ENCODE data around the gene CDR2L.
"Not testable (repeated sequence)": the region's sequence is repeated elsewhere in the genome, so short reads cannot be mapped to it uniquely, and the experiment has no call there.

The CDR2L gene

DNA sequence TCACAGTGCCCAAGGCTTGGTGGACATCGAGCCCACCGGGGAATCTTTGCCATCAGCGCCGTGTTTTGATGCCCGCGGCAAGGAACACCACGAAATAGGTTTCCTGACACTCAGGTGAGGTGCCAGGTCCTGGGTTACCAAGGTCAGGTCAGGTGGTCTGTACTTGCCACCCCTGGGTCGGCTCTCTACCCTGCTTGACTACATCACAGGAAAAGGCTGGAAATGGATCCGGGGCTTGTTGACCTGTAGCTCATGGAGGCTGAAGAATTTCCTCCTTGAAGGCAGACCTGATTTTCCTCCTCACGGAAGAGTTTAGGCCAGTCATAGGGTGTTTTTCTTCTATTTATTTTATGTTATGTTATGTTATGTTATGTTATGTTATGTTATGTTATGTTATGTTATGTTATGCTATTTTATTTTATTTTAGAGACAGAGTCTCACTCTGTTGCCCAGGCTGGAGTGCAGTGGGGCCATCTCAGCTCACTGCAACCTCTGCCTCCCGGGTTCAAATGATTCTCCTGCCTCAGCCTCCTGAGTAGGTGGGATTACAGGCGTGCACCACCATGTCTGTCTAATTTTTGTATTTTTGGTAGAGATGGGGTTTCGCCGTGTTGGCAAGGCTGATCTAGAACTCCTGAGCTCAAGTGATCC lies 4.6 kb upstream of the CDR2L start:
- not testable (repeated sequence) for DNase-seq

DNA sequence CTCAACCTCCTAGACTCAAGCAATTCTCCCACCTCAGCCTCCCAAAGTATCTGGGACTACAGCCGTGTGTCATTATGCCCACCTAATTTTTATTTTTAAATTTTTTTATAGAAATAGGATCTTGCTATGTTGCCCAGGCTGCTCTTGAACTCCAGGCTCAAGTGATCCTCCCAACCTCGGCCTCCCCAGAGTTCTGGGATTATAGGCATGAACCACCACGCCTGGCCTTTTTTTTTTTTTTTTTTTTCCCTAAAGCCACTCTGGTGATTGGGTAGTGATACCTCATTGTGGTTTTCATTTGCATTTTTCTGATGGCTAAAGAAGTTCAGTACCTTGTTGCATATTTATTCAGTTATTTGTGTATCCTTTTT lies 1.2 kb upstream of the CDR2L start:
- DNase-seq, result no peak

DNA sequence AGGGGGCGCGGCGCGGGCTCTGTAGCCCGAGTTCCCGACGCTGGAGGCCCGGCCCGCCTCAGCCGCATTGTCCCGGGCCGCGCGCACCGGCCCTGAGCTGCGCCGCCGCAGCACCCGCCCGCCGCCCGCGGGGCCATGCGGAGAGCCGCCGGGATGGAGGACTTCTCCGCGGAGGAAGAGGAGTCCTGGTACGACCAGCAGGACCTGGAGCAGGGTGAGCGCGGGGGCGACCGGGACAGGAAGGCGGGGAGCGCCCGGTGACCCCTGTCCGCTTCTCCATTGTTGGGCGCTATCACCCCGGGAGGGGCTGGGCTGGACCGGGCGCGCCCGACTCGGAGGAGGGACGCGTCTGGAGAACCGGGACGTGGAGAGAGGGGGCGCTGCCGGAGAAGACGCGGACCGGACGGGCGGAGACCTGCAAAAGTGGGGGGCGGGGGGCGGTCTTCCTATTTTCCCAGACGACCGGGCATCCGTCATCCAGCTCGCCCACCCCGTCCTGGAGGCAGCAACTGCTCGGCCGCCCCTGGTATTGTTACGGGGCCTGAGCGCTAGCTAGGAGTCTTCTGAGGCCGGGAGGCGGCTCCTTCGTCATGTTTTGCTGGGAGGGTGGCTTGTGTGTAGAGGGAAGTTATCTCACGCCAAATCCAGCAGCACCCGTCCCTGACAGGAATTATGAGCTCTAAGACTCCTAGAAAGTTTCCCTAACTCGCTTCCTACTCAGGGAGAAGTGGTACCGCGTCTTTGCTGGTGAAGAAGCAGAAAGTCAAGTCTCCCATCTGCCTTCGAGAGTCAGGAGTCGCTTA lies 678 bp downstream of the CDR2L start:
- DNase-seq, result no peak

DNA sequence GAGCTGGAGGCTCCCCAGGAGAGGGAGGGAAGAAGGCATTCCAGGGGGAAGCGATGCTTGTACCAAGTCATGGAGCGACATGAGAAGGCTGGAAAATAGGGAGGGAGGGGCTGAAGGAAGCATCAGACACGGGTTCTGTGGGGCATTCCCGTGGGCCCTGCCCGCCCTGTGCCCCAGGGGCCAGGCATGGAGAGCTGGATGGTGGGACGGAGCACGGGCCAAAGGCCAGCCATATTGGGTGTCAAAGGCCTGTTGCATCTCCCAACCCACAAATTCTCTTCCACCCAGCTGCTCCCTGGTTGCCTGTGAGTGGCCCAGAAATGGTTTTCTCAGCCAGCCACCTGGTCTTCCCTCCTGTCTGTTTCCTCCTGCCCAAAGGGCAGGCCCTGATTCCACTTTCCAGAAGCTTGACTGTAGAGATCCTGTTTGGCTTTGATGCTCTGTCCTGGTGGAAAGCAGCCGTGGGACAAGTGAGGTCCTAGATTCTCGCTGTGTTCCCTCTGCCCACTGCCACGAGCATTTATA lies 3.2 kb downstream of the CDR2L start:
- no peak for DNase-seq

DNA sequence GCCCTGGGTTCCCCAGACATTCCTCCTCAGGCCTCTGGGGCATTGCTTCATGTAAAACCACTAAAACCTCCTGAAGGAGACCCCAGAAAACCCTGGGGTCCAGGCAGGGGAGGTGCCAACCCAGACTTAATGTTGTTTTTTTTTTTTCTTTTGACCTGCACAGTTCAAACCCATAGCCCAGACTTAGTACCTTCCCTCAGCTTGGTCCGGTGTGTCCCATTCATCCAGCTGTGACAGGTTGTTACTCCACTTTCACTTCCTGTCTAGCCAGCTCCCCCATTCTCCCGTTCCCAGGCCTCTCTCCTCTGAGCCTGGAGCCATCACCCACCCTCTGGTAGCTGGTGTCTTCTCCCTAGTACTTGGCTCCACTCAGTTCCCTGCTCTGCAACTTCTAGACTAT lies 4.8 kb downstream of the CDR2L start:
- DNase-seq, result no peak

DNA sequence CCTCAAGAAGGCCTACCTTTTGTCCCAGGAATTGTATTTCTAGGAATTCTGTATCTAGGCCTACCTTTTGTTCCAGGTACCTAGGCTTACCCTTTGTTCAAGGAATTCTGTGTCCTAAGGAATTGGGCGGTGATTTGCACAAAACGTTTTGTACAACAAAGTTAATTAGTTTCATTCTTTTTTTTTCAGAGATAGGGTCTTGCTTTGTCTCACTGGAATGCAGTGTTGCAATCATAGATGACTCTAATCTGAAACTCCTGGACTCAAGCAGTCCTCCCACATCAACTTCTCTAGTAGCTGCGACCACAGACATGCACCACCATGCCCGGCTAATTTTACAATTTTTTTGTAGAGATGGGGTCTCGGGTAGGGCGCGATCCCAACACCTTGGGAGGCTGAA lies 7.0 kb downstream of the CDR2L start:
- DNase-seq, result no peak

DNA sequence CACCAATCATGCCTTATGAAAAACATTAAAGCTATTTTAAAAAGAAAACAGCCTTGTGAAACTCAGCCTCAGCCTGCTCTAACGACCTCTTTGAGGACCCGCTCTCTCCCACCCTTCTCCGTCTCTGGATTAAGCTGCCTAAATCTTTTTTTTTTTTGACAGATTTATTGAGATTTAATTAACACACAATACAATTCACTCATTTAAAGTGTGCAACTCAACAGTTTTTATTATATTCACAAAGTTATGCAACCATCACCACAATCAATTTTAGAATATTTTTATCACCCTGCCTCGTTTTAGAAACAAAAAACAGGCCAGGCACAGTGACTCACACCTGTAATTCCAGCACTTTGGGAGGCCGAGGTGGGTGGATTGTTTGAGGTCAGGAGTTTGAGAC lies 8.4 kb downstream of the CDR2L start:
- no peak for DNase-seq

DNA sequence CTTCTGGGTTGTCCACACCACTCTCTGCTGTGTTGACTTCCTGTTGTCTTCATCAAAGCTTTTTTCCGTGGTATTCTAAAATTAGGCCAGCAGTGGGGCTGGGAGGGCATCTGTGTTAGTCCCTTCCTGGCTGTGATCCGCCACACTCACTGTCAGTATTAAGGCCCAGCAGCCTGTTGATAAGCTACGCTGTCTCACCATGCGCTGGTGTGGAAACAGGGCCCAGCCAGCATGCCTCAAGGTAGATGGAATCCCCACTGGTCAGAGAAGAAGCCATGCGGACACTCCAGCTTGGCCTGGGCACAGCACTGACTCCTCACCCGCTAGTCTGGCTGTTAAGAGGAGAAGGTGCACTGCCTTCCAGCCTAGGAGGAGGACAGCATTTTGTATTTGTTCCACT lies 11.4 kb downstream of the CDR2L start:
- no peak for DNase-seq

DNA sequence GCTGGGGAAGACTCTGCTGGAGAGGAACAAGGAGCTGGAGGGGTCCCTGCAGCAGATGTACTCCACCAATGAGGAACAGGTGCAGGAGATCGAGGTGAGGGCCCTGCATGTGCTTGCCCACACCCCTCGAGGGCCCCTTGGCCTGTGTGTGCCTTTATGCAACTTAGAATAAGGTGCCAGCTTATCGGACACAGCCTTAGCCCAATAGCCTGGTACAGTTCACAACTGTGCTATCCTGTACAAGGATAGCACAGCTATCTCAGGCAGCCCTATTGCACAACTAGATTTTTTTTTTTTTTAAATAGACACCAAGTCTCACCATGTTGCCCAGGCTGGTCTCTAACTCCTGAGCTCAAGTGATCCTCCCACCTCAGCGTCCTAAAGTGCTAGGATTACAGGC lies 12.1 kb downstream of the CDR2L start:
- no peak for DNase-seq

DNA sequence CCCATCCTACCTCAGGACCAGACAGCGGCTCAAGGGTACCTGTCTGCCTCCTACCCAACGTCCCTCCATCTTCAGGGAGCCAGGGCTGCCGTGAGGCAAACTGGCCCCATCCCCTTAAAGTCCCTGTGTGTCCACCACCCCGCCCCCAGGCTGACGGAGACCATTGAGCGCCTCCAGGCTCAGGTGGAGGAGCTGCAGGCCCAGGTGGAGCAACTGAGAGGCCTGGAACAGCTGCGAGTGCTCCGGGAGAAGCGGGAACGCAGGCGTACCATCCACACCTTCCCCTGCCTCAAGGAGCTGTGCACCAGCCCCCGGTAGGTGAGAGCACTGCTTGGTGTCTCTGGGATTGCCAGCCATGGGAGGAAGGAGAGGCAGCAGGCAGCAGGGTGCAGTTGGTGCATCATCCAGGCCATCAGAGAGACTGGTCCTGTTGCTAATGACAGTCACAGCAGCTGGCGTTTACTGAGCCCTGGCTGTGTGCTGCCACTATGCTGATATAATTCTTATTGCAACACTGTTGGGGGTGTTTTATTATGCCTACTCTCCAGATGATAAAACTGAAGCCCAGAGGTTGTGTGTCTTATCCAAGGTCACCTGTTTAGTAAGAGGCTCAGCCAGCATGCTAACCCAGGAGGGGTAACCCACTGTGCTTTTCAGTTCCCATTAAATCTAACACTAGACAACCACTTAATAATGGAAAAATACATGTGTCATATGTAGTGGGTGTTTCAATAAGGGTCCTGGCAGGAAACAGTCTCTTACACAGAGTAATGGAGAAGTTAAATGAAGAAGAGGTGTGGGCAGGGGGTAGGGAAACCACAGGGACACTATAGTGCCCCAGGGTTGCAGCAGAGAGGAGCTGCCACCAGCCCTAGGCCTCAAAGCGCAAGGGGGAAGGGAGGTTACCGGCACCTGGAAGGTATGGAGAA lies 14.7 kb downstream of the CDR2L start:
- no peak for DNase-seq

DNA sequence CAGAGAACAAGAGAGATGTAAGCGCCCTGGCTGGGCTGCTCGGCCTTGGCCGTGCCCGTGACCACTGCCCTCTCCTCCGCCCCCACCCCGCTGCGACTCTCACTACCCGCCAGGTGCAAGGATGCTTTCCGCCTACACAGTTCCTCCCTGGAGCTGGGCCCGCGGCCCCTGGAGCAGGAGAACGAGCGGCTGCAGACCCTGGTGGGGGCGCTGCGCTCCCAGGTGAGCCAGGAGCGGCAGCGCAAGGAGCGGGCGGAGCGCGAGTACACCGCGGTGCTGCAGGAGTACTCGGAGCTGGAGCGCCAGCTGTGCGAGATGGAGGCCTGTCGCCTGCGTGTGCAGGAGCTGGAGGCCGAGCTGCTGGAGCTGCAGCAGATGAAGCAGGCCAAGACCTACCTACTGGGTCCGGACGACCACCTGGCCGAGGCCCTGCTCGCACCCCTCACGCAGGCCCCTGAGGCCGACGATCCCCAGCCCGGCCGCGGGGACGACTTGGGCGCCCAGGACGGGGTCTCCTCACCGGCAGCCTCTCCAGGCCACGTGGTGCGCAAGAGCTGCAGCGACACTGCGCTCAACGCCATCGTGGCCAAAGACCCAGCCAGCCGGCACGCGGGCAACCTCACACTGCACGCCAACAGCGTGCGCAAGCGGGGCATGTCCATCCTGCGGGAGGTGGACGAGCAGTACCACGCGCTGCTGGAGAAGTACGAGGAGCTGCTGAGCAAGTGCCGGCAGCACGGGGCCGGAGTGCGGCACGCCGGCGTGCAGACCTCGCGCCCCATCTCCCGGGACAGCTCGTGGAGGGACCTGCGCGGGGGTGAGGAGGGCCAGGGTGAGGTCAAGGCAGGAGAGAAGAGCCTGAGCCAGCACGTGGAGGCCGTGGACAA lies 15.9 kb downstream of the CDR2L start:
- DNase-seq, result no peak

DNA sequence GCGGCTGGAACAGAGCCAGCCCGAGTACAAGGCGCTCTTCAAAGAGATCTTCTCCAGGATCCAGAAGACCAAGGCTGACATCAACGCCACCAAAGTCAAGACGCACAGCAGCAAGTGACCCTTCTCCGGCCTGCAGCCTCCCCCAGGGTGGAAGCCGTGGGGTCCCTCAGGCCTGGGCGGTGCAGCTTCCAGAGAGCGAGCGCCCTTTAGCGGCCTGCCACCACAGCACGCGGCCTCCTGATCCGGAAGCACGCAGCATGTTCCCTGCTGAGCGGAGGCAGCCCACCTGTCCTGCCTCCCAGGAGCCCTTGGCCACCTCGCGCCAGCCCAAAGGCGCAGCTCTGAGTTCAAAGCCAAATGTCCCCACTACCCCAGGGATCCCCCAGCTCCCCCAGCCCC lies 16.5 kb downstream of the CDR2L start:
- no peak for DNase-seq

DNA sequence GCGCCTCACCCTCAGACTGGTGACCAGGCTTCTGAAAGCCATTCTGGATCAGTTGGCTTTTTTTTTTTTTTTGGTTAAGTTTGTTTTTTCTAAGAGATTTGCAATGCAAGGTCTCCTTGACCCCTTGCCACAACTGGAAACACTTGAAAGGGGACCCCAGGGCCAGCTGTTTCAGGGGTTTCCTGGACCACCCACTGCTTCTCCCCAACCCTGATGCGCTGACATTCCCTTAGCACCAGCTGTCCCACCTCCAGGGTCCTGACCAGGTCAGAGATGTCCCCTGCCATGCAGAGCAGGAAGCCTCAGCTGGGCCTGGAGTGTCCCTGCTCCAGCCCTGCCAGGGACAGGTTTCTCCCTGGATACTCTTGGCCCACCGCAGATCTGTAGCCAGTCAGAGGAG lies 16.9 kb downstream of the CDR2L start:
- DNase-seq, result no peak

DNA sequence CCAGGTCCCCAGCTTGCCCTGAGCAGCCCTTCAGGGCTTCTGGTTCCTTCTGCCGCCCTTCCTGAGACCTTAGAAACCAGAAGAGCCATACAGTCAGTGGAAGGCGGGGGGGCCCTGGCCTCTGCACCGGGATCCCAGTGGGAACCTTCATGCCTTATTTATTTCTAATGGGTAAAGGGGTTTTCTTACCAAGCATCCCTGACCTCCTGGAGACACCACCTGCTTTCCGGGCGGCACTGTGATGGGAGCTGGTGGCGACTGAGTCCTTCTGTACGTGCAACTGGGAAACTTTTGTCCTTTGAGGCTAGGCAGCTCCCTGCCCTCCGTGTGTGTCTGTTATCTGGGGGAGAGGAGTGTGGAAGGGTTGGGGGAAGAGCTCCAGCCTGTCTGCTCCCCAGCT lies 17.9 kb downstream of the CDR2L start:
- no peak for DNase-seq

DNA sequence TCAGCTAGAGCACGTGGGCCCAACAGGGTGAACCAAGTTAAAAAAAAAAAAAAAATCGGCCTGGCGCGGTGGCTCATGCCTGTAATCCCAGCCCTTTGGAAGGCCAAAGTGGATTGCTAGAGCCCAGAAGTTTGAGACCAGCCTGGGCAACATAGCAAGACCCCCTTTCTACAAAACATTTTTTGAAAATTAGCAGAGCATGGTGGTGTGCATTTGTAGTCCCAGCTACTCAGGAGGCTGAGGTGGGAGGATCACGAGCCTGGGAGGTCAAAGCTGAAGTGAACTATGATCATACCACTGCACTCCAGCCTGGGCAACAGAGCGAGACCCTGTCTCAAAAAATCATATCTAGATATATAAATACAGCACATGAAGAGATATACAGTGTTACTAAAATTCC lies 18.7 kb downstream of the CDR2L start:
- not testable (repeated sequence) for DNase-seq

DNA sequence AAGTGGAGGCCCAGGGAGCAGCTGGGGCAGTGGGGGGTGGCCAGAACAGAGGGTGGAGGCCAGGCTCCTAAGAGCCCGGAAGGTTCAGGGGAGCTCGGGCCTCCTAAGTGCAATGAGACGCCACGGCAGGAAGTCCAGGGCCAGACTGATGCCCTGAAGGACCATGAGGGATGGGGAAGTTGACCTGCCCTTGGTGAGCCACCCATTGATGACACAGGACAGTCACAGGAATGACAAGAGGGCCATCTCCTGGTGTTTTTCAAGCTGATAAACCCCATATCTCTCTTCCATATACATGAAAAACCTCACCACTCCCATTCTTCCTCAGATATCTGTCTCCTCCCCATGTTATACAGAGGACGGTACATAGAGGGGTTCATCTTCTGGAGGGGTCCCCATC lies 19.2 kb downstream of the CDR2L start:
- no peak for DNase-seq

DNA sequence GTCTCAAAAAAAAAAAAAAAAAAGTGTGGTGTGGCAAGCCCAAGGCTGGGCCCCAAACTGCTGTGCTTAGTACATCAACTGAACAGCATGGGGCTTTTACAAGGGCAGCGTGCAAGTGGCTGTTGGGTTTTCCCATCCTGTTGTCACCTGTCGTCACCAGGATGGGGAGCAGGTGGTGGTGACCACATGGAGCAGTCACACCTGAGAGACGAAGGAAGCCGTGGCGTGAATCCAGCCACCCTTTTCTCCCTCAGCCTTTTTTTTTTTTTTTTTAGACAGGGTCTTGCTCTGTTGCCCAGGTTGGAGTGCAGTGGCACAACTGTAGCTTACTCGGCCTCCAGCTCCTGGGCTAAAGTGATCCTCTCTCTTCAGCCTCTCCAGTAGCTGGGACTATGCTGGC lies 20.9 kb downstream of the CDR2L start:
- DNase-seq, result peak; percentile 74

DNA sequence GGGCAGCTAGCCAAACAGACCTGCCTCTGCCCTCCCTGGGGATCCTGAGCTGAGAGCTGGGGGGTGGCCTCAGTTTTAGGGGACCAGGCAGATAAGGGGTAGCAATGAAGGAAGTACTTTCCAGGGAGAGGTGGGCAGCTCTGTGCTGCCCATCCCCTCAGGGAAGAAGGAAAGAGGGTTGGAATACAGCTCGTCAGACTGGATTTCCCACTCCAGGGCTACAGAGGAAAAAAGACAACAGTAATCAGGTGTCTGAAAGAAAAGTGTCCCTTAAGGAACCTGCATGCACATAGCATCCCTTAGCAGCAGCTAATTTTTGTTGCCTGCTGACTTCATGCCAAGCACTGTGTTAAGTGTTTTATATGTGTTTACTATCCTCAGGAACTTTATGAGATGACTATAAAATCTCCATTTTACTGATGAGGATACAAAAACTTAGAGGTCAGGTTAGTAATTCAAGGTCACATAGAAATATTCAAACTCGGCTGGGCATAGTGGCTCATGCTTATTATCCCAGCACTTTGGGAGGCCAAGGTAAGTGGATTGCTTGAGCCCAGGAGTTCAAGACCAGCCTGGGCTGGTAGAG lies 21.8 kb downstream of the CDR2L start:
- no peak for DNase-seq

DNA sequence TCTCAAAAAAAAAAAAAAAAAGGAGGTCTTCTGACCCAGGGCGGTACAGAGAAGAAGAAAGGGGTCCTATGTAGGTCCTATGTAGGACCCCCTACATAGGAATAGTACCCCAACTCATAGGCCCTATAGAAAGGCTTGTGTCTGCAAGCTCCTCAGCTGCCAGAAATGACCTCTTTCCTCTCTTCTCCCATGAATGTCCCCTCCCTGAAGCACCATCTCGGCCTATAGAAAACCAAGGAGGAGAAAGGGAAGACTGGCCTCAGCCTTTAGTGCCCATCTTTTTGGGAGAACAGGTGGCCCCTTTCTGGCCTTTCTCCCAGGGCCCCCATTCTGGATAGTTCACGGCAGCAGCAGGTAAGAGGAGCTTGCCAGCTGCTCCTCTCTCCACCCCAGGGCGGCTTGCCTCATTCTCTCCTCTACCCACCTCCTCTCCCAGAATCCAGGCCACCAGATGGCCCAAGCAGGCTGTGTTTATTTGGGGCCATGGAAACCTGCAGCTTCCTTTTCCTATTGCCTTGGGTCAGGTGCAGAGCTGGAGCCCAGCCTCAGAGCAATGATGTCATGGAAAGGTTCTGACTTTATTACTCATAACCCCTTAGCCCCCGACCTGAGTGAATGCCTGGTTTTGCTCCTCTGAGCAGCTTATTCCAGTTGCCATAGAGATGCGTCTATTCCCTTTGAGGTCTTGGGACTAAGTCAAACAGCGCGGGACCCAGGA lies 23.4 kb downstream of the CDR2L start:
- peak; percentile 85 for DNase-seq

DNA sequence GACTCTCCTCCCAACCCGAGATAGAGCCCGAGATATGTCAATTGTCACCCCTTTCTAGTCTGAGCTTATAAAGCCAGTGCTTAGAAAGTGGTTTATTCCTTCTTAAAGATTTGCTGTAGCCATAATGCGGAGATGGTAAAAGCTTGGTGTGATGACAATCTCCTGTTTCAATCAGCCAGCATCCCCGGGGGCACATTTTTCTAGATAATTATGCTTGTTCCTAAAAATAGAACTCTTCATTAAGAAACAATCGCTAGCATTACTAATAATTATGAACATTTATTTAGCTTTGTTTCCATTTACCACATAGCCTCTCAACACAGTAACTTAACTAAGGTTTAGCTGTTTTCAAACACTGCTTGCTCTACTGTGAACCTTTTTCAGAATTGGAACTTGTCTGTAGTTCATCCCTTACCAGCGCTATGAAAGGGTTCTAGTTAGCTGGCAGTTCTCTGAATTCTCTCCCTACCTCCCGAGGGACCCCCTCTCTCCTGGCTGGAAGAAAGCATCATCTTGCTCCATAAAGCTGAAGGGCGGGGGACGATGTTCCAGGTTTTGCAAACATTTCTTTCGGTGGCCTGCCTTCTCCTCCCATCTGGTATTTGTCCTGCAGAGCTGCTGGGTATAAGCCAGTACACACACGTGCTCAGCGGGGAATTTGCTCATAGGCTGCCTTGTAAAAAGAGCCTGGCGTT lies 24.1 kb downstream of the CDR2L start:
- peak; percentile 9 for DNase-seq

DNA sequence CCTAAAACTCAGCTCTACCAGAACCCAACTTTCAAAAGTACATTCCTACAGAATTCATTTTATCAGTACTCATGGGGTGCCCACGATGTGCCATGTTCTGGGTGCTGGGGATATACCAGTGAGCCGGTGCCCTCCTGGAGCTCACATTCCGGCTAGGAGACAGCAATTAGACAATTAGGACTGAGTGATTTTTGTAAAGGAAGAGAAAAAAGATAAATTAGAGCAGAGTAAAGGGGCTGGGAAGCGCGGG lies 24.6 kb downstream of the CDR2L start:
- no peak for DNase-seq
